Left forelimb (tissue), 1 donor: ENCODE results near the gene AP3S2.
A peak's percentile ranks its signal among the peaks of the same experiment; 100 is the strongest.
"Not testable (repeated sequence)": the region's sequence is repeated elsewhere in the genome, so short reads cannot be mapped to it uniquely, and the experiment has no call there.

Experiments
- DNase-seq: peaks from one replicate; pipeline ENCODE4 v3.0.0-alpha.2; 2018; ENCODE audit warnings: low spot score

AP3S2 gene

DNA sequence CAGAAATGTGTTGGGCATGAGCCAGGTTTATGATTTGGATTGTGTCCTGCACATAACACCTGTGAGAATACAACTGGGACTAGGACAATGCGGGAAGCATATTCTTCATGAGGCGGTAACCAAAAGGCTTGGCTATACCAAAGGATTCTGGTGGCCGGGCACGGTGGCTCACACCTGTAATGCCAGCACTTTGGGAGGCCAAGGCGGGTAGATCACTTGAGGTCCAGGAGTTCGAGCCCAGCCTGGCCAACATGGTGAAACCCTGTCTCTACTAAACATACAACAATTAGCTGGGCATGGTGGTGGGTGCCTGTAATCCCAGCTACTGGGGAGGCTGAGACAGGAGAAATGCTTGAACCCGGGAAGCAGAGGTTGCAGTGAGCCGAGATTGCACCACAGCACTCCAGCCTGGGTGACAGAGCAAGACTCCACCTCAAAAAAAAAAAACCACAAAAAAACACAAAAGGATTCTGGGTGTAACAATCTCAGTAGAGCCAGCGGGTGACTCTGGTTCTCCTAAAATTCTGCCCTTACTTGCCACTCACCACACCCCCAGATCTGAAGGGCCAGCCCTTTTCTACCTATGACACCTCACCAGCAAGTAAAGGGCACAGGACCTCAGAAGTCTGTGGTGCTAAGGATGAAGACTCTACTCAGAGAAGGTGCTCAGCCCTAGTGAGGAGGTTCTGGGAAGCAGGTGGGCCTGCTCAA is 59.2 kb downstream of the AP3S2 start:
- not testable (repeated sequence) for DNase-seq

GRCh38 chr15:89833966-89834365 is 59.8 kb downstream of the AP3S2 start:
- DNase-seq = no peak

DNA sequence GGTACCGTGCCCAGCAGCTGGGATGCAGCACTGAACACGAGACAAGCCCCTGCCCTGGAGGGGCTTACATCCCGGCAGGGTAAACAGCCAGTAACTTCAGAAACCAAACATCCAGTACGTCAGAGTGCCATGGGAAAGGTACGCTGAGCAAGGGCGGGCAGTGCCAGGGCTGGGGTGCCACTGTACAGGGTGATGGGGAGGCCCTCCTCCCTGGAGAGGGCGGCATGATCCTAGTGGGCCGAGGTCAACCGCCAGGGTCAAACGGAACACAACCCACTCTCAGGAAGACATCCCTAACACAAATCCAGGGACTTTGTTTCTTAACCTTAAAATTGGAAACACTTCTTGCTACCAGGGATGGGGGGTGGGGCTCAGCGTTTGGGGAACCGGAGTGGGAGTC is 63.2 kb downstream of the AP3S2 start:
- peak; percentile 63 for DNase-seq

- DNase-seq = no peak
Observed at GRCh38 chr15:89829616-89830440, 64.0 kb downstream of the AP3S2 start.

DNA sequence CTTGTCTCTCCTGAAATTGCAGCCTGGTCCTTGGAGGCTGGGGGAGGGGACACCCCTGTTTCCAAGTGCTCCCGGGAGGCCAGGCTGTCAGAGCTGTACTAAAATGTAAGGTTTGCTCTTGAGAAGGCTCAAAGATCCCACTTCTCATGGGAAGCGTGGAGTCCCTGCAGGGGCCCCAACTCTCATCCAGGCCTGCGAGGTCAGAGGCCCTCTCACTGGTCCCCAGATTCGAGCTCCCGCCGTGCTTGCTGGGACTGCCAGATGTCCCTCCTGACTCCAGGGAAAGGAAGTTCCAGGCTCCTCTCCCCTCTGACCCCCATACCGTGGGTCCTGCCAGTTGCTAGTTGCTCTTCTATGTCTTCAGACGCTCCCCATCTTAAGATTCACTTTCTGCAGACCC is 64.6 kb downstream of the AP3S2 start:
- DNase-seq = no peak

DNA sequence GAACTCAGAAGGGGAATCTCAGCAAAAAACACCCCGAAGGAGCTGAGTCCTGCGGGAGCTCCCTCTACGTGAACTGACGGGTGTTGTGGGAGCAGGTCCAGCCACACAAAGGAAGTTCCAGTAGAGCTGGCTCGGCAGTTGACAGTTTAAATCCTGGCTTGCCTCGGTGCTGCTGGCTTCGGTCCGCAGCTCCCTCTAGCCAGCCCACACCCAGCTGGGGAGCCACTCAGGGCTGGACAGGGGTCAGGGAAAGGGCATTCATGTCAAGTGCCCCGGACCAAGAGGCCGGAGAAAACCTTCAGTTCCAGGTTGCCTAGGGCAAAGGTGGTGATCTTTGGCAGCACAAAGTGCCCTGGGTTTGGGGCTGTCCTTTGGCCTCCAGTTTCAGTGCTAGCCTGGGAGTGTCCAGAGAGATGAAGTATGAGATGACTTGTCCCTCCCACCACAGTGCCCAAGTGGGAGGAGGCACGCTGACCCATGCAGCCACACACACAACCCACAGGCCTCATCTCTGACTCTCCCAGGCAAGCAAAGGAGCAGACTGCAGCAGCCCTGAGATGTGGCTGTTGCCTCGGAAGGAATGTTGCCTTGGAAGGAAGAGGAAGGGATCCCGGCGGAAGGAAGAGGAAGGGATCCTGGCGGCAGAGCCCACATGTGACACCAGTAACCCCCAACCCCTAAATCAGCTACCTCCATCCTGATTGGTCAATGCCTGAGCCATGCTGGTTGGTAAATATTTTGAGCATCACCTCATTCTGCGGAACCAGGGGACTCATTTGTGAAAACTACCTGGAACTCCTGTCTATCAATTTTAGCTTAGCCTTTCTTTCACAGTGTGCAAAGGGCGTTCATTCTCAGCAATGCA is 65.3 kb downstream of the AP3S2 start:
- peak; percentile 71 for DNase-seq

GRCh38 chr15:89827829-89828228 is 66.0 kb downstream of the AP3S2 start:
- DNase-seq = peak; percentile 62

DNA sequence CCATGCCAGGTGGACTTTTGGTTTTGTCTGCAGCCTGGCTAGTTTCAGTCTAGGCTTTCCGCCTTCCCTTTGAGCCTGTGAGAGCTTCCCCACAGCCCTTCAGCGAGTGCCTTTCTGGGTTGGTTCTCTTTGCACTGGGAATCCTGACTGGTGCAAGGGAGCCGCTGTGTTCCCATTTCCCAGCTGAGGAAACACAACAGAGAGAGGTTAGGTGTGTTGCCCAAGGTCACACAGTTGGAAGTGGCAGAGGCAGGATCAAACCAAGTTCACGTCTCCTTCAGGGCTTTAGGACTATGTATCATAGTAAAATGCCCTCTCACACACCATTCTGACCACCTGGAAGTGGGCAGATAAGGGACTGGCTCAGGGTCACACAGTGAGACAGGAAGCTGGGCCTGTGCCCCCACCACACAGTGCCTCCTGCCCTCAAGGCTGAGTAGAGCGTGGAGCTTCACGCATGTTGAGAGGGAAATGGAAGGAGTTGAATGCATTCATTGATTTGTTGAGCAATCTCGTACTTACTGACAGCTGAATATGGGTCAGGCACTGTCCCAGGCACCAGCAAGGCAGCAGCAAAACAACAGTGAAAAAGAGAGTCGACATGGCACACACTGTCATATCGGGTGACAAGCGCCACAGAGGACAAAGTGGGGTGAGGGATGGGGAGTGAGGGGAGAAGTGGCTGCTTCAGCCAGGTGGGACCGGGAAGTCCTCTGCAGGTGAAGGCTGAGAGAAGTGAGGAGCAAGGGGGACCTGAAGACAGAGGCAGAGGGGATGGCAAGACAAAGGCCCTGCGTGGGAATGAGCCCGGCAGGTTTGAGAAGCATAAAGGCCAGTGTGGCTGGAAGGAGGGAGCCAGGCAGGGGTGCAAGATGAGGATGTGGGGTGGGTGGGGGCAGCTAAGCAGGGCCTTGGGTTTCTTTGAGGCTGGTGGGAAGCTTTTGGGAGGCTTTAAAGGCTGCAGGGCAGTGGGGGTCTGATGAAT is 66.8 kb downstream of the AP3S2 start:
- DNase-seq = no peak

DNA sequence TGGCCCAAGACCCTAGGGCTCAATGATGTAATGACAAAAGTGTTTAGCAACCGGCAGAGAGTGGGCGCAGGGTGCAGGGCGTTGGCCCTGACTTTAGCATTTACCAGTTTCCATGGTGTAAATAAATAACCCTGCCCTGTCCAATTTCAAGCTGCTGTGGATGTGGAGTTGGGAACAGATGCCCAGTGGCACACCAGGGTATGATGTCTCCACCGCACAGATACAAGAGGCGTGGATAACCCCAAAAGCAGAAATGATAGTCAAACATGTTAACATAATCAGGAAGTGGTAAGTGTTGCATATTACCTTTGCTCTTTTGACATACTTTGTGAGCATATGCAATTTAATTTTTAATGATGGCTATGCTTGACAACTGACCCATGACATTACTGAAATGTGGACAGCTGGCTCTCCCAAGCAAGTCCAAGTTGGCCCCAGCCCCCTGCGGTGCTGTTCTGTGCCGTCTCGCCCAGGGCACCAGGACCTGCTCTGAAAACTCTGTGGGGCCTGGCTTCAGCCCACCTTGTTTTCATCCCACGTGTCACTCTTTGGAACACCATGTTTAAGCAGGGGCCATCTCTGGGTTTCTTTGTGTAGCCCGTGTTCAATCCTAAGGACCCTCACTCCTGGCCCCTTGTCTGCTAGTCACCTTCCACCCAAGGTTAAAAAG is 68.4 kb downstream of the AP3S2 start:
- DNase-seq = no peak

DNA sequence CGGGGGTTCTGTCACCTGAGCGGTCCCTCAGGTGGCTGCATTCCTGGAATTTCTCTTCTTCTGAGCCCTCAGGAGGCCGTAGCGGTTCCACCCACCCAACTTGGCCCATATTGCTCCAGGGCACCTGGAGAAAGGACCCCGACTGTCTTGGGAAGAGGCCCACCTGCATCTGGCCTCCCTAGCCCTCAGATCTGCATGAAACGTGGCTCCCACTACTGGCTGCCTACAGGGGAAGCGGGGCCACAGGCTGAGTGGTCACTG is 69.3 kb downstream of the AP3S2 start:
- DNase-seq = no peak

DNA sequence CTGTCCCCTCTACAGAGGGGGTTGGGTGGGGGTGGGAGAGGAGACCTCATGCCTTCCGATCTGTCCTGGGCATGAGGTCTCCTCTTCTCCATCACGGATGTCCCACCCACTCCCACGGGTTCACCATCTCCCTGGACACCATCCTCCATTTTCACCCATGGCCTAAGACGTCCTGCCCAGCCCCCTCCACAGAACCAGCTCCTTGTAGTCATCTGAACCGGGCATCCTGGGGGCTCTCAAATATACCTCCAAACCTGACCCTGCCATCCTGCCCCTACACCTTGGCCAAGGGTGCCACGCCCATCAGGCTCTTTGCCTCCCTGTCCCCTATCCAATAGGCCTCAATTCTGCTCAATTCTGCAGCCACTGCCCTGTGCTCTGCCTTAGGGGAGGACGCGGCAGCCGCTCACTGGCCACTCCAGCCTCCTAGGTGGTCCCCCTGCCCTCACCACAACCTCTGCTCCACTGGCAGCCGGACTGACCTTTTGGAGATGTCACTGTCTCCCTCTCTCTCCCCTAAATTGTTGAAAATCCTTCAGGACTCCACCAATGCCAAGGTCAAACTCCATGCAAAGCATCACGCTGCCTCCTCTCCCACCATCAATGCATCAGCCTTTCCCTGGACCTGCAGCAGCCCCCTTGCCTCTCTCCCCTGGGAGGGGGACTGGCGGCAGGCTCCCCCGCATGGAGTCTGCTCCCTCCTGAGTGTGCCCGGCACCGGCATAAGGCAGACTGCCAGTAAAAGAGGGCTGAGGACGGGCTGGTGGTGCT is 69.8 kb downstream of the AP3S2 start:
- peak; percentile 62 for DNase-seq

- DNase-seq = peak; percentile 63
Observed at GRCh38 chr15:89822951-89823711, 70.7 kb downstream of the AP3S2 start.

DNA sequence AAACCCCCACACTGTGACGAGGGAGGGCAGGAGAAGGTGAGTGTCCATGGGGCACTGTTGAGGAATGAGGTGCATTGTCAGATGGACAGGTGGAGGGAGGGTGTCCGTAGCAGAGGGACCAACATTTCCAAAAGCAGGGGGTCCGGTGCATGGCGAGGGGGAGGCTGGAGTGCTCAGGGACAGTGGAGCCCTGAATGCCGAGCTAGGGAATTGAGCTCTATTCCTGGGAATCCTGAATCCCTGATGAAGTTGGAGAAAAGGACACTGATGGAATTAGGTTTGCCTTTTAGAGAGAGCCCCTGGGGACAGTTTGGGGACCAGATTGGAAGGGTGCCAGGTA is 71.2 kb downstream of the AP3S2 start:
- DNase-seq = no peak

DNA sequence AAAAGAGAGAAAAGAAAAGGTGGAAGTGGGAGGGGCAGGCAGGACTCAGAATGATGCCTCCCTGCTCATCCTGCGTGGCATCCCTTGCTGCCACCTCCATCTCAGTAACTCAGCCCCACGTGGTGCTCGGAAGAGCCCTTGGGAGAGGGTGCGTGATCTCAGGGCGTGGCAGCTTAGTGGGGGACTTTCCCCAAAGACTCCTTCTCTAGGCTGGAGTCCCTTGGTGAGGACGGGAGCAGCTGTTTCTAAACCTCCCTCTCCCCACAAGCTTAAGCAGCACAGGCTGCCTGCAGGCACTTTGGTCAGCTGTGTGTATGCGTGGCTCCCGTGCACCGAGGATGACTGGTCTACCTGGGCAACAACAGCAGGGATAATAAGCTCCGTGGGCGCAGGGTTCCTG is 71.8 kb downstream of the AP3S2 start:
- no peak for DNase-seq

DNA sequence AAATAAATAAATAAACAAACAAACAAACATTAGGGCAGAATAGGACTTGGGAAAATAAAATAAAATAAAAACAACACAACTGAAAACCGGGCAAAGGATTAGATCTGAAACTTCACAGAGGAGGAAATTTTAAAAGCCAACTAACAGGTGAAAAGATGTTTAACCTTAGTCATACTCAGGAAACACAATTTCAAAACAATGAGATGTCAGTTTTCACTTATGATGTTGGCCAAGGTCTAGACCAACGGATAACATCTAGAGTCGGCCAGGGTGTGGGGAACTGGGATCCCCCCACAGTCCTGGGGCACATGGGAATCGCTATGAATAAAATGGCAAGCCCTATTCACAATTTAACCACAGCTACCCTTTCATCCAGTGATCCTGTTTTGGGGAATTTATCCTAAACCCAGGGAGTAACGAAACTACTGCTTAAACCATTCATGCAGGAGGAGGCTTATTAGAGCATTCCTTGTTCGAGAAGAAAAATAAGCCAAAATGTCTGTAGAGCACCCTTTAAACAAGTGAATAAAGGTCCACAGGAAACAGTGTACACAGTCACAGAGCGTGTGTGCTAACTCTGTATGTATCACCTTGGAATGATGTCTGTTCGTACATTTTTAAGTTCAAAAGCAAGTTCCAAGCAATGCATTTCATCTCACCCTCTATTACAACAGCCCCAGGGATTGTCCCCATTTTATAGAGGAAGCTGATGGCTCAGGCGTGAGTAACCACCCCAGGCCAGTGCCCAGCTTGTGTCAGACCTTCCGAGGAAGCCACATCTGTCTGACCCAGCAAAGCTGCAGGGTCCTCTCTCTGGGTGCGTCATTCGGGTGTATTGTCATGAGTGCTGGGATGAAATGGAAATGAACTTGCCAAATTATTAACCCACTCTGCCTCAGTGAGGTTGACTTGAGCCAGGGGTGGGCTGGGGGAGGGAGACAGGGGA is 72.9 kb downstream of the AP3S2 start:
- DNase-seq = no peak

GRCh38 chr15:89818287-89818686 is 75.5 kb downstream of the AP3S2 start:
- no peak for DNase-seq

DNA sequence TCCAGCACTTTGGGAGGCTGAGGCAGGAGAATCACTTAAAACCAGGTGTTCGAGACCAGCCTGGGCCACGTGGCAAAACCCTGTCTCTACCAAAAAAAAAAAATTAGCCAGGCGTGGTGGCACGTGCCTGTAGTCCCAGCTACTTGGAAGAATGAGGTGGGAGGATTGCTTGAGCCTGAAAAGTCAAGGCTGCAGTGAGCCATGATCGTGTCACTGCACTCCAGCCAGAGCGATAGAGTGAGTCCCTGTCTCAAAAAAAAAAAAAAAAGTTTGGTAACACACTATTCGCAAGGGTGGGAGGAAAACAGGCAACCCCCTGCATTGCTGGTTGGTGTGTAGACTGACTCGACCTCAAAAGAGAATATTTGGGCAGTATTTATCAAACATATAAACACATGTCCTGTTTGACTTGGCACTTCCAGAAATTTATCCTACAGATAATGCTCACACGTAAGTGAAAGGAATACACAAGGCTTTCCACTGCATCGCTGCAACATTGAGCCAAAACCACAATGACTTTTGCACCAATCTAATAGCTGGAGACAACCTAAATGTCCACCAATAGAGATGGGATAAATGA is 76.0 kb downstream of the AP3S2 start:
- DNase-seq = no peak

DNA sequence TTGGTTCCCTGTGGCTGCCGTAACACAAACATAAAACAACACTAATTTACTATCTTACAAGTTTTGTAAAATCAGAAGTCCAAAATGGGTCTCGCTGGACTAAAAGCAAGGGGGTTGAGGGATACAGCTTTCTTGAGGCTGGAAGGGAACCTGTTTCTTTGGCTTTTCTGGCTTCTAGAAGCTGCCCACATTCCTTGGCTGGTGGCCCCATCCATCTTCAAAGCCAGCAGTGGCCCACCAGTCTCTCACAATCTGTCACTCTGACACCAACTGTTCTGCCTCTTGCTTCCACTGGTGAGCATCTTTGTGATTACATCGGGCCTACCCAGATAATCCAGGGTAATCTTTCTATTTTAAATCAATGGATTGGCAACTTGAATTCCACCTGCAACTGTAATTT is 78.0 kb downstream of the AP3S2 start:
- DNase-seq = no peak
